GM21528 (cell line): ENCODE data around the gene DUOX1.

Experiments
- ATAC-seq: cut with Tn5 transposase; IDR thresholded peaks from one replicate; pipeline ENCODE4 v1.9.1; 2021; ENCODE audit warnings: mild to moderate bottlenecking, moderate library complexity; ENCODE audit not compliant: unreplicated experiment, low FRiP score

DUOX1 gene

DNA sequence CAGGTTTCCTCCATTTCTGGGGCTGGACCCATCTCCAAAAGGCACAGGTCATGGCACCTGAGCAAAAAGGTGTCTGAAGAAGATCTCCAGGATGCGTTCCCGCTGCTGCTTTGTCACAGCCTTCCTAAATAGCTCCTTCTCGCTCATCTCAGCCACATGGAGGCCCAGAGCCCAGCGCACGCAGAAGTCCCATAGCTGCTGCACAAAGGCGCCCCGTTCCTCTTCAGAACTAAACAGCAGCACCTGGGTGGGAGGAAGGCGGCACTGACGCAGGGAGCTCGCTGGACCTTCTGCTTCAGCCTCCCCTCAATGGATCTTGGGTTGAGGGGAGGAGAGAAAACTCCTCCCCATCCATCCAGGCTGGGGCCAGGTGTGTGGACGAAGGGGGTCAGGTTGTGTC is 24.2 kb upstream of the DUOX1 start:
- ATAC-seq, result no peak

DNA sequence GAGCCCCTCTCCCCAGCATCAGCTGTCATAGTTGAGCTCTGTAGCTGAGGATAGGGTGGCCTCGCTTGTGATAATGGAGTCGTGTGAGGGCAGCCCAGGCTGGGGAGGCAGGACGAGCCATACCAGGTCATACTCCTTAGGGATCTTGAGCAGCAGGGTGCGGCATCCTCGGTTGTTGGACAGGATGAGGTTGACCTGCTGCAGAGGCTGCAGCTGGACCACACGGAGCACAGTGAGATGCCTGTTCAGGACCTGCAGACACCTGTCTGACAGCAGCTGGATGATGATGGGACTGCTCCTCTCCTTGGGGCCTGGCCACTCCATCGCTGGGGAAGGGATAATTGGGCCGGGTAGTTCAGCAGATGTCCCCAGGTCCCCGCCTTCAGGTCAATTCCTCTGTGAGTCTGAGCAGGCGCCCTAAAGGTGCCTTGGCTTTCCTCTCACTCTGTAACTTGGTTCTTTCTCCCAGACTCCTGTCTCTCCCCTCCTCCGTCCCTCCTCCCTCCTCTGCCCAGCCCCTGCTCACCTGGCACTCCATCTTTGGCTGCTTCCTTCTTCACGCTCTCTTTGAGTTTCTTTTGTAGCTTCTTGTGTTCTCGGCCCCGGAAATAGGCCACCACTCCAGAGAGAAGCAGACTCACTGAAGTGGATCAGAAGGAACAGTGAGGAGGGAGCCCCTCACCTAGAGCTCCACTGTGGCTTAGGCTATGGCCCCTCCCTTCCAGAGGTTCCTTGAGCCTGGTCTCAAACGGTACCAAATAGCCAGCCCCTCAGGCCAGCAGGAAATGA is 23.6 kb upstream of the DUOX1 start:
- no peak for ATAC-seq

DNA sequence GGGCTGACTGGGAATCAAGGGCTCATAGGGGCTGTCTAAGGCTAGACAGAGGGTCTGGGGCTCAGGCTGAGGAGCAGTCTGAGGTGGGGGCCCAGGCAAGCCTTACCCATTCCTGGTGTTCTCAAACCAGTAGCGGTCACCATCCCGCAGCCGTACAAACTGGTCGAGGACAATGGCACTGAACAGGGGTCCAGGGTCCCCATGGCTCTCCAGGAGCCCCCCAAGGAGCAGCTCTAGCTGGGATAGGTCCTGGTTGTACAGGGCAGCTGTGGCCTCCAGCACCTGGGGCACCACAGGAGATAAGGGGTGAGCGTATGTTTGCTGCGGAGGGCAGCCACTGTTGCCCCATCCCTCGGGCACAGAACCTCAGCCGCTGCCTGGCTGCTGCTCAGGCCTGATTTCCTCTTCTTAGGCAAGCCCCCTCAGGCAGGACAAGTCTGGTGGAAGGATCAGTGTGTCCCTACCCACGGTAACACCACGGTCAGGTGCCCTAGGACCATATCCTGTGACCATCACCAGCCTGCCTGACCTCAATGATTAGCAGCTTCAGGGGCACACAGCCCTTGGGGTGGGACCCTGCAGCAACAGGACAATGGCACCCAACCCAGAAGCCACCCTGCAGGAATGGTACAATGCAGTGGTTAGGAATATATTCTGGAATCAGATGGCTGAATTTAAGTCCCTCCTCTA is 21.7 kb upstream of the DUOX1 start:
- no peak for ATAC-seq

DNA sequence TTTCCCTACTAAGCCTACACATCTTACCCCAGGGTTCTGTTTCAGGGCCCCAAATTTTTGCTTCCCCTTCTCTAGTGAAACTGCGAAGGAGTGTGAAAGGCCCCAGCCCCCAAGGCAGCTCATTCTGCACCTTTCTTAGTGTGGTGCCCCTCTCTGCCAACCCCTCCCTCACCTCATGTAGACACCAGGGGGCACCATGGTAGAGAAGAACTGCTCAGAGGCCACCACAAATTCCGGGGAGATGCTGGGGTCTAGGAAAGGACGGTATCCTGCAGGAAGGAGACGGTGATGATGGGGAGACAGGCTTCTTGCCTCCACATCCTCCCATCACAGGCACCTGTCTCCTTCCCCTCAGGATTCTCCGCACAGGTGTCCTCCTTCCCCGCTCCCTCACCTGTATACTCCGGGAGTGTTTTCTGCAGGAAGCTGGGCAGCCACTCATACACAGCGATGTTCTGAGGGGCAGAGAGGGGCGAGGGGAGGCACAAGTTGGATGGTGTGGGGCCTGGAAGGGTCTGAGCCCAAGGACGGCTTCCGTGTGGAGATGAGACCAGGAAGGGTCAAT is 19.5 kb upstream of the DUOX1 start:
- ATAC-seq, result no peak

GRCh38 chr15:45111390-45112142 is 18.2 kb upstream of the DUOX1 start:
- ATAC-seq, result no peak

- ATAC-seq, result no peak
Observed at GRCh38 chr15:45112143-45112590, 17.6 kb upstream of the DUOX1 start.

- ATAC-seq, result no peak
Observed at GRCh38 chr15:45112591-45113379, 17.0 kb upstream of the DUOX1 start.

GRCh38 chr15:45113380-45113990 is 16.3 kb upstream of the DUOX1 start:
- no peak for ATAC-seq

DNA sequence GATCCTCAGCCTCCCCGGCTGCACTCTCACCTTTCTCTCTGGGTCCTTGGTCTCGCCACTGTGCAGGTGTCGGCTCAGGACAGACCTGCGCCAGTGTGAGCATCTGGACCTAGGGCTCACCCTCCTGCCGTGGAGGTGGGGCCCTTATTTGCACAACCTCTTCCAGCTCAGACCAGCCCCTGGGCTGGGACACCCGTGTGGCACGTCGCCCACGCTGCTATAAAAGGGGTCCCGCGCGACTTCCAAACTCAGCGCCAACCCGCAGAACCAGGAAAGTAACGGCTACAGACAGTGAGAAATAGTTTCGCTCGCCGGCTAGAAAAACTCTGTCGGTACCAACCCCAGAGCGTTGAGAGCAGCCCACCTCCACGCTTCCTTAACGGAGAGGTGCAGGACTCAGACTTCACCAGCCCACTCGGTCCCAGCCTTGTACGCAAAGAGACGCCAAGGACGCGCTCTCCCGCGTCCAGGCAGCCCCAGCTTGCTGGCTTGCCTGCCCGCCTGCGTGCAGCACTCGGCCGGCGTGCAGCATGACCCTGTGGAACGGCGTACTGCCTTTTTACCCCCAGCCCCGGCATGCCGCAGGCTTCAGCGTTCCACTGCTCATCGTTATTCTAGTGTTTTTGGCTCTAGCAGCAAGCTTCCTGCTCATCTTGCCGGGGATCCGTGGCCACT is 15.6 kb upstream of the DUOX1 start, which contains the start of the genes DUOX2 and DUOXA2:
TSS of gene DUOX2 (minus strand) at position 97 of the 675 bp plus-strand sequence. CDS start 761 bp downstream, outside the sequence.
TSS of gene DUOXA2 (plus strand) at position 251 of the 675 bp plus-strand sequence. CDS start at position 531, 280 bp downstream.
- no peak for ATAC-seq

GRCh38 chr15:45114751-45115085 is 15.1 kb upstream of the DUOX1 start:
- ATAC-seq, result no peak

DNA sequence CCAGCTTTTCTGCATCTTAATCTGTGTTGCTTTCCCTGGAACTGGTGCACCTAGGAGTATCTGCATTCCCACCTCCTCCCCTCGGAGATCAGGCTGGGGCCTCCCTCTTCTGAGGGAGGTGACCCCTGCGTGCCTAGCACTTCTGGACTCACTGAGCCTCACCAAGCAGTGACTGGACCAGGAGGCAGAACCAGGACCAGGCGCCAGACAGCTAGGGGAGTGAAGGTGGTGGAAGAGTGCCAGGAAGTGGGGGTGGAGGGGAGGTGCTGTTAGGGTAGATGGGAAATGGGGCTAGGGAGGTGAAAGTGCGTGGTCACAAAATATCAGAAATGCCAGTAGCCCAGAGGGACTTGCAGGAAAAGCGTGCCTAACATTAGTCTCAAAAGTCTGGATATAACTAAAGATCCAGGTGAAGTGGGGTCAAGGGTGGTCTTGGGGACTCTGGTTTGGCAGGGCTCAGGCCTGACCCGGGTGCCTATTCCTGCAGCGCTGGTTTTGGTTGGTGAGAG is 14.4 kb upstream of the DUOX1 start:
- ATAC-seq, result no peak

- ATAC-seq, result no peak
Observed at GRCh38 chr15:45116006-45116481, 13.8 kb upstream of the DUOX1 start.

DNA sequence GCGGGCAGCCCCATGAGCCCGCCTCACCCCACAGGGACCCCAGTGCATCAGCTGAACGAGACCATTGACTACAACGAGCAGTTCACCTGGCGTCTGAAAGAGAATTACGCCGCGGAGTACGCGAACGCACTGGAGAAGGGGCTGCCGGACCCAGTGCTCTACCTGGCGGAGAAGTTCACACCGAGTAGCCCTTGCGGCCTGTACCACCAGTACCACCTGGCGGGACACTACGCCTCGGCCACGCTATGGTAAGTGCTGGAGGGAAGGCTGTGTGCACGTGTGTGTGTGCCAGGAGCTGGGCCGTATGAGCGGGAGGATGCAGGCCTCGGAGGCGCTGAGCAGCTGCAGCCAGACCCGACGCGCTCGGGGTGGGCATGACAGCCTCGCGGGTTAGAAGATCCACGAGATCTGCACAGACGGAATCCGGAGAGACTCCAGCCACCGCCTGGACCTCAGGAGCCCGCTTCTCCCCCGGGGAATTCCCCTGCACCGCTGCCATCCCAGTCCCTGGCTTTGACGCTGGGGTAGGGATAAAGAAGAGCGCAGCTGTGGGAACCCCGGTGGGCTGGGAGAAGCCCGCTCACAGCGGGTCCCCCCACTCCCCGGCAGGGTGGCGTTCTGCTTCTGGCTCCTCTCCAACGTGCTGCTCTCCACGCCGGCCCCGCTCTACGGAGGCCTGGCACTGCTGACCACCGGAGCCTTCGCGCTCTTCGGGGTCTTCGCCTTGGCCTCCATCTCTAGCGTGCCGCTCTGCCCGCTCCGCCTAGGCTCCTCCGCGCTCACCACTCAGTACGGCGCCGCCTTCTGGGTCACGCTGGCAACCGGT is 13.1 kb upstream of the DUOX1 start:
- no peak for ATAC-seq

DNA sequence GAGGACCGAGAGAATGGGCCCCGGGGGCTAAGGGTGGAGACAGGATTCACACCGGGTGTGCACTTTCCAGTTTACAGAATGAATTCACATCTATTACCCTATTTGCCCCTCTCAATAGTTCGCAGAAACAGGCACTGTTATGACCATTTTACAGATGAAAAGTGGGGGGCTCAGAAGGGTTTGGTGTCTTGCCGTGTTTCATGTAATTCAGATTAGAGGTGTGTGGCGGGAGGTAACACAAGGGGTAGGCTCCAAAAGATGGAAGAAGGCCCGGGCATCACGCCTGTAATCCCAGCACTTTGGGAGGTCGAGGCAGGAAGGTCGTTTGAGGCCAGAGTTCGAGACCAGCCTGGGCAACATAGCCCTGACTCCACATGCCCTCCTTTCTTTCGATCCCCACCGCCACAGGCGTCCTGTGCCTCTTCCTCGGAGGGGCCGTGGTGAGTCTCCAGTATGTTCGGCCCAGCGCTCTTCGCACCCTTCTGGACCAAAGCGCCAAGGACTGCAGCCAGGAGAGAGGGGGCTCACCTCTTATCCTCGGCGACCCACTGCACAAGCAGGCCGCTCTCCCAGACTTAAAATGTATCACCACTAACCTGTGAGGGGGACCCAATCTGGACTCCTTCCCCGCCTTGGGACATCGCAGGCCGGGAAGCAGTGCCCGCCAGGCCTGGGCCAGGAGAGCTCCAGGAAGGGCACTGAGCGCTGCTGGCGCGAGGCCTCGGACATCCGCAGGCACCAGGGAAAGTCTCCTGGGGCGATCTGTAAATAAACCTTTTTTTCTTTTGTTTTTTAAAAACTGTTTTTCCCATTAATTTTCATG is 12.3 kb upstream of the DUOX1 start:
- no peak for ATAC-seq

DNA sequence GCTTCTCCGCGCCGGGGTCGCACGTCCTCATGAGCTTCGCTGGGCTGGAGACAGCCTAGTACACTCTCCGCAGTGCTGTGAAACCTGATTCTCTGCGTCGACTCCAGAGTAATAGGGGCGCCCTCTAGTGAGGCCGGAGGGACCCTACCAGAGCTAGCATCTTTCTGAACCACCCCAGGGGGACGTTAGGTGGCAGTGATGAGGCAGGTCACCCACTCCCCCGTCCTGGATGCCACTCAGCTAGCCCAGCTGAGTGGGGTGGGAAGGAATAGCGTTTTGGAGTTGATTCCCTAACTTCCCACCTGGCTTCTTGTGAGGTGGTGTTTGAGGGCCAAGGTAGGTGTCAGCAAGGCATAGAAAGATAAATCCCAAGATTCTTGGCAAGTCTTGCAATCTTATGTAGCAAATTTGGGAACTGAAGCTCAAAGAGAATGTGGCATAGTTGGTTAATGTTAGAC is 11.6 kb upstream of the DUOX1 start:
- ATAC-seq, result peak; percentile 83

- ATAC-seq, result no peak
Observed at GRCh38 chr15:45118996-45119395, 10.8 kb upstream of the DUOX1 start.
